SKM-1 treated with dmso at 0.1 percent for 144 hours (cell line): Measurements from ENCODE around the gene NOTCH2.
A peak's percentile ranks its signal among the peaks of the same experiment; 100 is the strongest.

Source experiments
- DNase-seq: peaks from one replicate; lab custom pipeline; 2025; ENCODE audit not compliant: unreplicated experiment; lab: John Stamatoyannopoulos, UW

Gene NOTCH2

GRCh38 chr1:119948342-119949214 lies 120.9 kb downstream of the NOTCH2 start:
- peak; percentile 13 for DNase-seq

DNA sequence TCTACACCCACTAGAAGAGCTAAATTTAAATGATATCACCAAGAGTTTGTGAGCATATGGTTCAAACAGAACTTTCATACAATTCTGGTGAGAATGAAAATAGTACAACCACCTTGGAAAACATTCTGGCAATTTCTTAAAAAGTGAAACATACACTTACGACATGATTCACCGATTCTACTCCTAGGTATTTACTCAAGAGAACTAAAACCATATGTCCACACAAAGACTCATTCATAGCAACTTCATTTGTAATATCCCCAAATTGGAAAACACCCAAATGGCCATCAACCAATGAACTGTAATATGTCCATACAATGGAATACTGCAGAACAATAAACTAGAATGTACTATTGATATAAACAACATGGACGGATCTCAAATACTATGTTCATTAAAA lies 122.0 kb downstream of the NOTCH2 start:
- no peak for DNase-seq

DNA sequence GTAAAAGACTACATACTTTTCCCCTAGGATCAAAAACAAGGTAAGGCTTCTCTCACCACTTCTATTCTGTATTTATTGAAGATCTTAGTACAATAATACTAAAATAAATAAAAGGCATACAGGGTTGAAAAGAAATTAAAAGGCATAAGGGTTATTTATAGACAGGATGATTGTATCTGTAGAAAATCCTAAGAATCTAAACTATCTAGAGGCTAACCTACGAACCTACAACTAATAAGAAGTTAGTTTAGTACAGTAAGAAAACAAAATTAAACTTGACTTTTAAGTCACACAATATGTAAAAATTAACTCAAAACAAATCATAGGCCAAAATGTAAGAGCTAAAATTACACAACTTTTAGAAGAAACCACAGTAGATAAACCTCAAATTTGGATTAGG lies 122.7 kb downstream of the NOTCH2 start:
- DNase-seq = no peak

- DNase-seq = no peak
Measured at GRCh38 chr1:119943216-119943615, 126.2 kb downstream of the NOTCH2 start.

DNA sequence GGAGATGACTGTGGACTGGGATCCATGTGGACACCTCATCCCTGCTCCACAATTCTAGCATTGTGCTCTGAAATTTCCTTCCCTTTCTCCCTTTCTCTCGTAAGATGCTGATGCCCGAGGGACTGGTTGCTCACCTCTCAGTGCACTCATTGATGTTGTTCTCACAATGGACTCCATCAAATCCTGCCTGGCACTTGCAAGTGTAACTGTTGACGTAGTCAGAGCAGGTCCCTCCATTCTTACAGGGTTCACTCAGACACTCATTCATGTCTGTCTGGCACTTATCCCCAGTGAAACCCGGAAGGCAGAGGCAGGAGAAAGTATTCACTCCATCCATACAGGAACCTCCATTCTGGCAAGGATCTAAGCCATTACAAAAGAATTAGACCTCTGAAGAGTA lies 128.1 kb downstream of the NOTCH2 start:
- DNase-seq = no peak

DNA sequence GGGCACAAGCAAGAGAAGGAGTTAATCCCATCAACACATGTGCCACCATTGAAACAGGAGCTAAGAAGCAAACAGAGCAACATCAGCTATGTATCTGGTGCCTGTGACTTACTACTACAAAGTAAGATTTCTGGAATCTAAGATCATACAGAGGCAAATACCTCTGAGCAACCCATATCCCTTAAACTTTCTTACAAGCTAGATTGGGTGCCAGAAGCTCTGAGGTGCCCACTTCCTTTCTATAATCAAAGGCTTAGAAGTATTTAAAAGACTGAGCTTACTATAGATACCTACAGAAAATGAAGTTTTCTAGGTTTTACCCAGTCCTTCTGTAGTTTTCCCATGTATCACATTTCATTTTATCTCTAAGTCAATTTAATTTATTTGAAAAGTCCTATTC lies 128.8 kb downstream of the NOTCH2 start:
- DNase-seq = no peak

GRCh38 chr1:119937198-119937597 lies 132.3 kb downstream of the NOTCH2 start:
- no peak for DNase-seq

DNA sequence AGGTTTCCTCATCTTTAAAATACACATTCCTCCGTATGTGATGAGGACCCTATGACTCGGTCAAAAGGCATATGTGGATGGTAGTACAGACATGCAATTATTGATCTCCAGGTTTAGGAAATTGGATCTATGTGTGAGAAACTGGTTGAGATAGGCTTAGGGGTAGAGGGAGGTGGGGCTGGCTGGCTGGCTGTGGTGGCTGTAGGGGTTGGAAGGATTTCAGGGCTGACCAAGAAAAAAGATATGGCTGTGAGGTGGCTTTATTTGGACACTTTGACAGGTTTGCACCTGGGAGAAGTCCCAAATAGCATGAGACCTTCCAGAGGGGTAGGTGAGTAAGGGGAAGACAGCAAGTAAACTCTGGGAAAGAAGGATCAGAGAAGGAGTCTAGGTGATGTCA lies 133.5 kb downstream of the NOTCH2 start:
- DNase-seq = no peak

DNA sequence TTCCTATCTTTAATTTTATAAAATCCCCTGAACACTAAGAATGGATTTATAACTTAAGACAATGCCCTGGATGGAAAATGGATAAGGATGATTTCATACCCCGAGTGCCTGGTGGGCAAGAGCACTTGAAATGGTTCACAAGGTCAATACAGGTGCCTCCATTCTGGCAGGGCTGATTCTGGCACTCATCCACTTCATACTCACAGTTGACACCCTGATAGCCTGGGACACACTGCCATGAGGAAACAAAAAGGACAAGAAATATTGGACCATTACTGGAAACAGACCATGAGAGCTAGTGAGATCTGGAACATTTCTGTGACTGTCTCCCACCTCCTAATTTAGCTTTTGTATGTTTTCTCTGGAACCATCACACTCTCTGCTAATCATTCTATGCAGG lies 134.1 kb downstream of the NOTCH2 start:
- DNase-seq = no peak

DNA sequence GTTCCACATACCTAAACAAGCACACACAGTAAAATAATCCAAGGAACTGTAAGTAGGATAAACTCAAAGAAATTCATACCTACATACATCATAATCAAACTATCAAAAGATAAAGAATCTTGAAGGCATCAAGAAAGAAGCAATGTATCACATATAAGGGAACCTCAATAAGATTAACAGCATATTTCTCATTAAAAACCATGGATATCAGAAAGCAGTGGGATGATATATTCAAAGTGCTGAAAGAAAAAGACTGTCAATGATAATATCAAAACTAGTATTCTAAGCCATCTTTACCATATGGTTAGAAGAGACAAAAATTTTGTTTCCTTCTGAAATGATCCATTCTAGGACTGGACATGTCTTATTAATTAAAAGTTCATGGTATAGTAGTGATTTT lies 136.1 kb downstream of the NOTCH2 start:
- no peak for DNase-seq

- no peak for DNase-seq
Measured at GRCh38 chr1:119929643-119930315, 139.7 kb downstream of the NOTCH2 start.

DNA sequence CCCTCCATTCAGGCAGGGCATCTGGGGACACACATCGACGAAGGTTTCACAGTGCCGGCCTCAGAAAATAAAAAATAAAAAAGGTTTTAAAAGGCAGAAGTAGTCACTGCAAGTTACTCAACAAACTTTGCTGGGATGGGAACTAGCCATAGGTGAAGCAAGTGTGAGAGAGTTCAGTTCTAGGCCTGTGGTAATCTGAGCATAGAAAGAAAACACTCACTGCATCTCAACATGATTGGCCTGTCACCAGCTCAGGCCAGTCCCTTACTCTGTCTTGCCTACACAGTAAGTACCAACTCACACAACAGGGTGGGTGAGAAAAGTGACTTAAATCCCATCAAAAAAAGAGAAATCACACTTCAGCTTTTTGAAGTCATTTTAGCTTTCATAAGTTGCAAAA lies 142.9 kb downstream of the NOTCH2 start:
- DNase-seq = no peak

DNA sequence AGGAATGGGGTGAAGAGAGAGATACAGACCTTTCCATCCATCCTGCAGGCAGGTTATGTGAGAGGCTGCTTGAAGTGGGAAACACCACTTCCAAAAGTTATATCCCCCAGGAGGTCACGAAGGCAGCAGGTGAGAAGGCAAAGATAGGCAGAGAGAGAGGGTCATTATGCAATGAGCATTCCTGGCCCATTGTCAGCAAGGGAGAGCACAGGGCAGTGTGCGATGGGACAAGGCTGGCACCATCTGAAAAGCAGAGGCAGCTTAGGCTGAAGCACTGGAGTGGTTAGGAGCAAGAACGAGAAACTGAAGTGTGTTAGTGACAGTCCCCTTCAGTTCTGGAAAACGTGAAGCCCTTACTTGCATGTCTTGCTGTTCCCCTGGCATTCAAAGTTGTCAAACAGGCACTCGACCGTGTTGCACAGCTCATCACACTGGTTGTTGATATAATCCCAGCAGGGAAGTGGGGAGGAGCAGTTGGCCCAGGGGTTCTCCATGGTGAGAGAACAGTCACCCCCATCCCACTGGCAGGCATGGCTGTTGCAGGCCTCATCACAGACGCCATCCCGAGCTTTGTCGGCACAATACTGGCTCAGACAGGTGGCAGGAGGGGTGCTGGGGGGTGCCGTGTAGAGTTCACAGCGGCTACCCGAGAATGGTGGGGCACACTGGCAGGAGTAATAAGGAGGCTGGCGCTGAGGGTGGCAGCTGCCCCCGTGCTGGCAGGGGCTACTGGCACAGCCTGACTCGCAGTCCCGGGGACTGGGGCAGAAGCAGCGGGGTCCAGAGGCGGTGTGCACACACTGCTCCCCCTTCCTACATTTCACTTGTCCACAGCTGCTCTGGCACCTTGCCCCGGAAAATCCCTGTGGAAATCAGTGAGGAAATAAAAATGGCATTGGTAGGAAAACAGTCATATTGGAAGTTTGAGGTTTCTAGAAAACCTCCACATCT lies 144.2 kb downstream of the NOTCH2 start:
- DNase-seq = no peak

- no peak for DNase-seq
Measured at GRCh38 chr1:119920104-119920968, 149.1 kb downstream of the NOTCH2 start.

DNA sequence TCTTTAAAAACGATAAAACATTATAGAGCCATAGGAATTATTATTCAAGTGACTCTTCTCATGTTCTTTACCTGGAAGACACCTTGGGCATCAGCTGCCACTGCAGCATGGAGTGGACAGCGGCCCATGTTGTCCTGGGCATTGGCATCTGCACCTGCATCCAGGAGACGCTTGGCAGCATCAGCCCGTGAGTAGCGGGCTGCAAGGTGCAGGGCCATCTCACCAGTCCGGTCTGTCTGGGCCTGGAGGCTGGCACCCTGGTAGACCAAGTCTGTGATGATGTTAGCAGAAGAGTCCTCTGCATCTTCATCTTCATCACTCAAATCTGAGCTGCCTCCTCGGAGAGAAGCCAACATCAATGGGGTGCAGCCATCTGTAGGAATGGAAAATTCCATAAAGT lies 150.2 kb downstream of the NOTCH2 start:
- no peak for DNase-seq

GRCh38 chr1:119918301-119918700 lies 151.2 kb downstream of the NOTCH2 start:
- DNase-seq = no peak

DNA sequence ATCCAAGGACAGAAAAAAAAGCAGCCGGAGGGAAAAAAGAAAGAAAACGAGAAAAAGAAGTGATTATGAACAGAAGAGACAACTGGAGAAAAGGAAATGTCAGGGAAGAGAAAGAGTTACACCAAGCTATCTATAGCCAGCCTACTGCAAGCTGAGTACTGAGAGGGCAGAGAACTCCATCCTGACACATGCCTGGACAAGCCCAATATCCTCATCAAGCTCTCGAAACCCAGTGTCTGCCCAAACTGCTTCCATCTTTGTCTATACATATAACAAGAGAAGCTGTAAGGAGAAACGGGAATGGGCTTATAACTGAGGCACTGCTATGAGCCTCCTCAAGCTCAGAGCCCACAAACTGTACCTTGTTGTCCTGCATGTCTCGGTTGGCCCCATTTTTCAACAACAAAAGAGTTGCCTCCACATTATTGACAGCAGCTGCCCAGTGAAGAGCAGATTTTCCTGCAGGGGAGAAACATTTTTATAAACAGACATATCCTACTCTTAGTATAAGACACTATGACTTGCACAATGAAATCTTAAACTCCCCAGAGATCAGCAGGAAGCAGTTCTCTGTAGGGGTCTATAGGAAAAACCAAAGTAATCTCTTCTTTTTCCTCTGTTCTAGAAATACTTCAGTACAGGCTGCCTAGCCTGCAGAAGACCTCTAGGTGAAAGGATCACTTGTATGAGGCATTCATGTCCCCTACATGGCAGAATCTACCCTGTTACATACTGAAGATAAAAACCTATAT lies 152.0 kb downstream of the NOTCH2 start:
- DNase-seq = no peak

DNA sequence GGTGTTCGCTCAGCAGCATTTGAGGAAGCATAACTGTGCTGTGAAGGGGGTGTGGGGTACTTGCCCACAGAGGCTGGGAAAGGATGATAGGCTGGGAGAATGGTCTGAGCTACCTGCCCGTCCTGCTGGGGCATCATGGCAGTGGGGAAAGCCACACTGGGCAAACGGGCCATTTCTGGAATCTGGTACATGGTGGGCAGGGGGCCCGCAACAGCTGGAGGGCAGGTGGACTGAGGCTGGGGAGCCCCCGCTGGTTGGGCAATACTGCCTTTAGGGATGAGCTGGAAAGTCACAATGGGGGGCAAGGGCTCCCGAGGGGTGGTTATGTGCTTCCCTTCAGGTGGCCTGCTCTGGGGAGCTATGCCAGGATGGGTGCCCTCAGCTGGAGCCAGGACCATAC lies 153.9 kb downstream of the NOTCH2 start:
- DNase-seq = no peak

GRCh38 chr1:119914071-119914470 lies 155.4 kb downstream of the NOTCH2 start:
- DNase-seq = no peak

- DNase-seq = no peak
Measured at GRCh38 chr1:119912963-119913362, 156.5 kb downstream of the NOTCH2 start.
